BLaER1 treated with 17β-estradiol and CSF1 and Interleukin-3, amounts not matched to agents 10 nM and 100 nM (cell line): ENCODE data around the gene HSCB.

Experiments used
- H3K27ac ChIP-seq, 11 experiments: shearing (Covaris generic); formaldehyde crosslinking; 2 replicates each; pipeline ENCODE4 v1.8.1; 2022
- H3K27me3 ChIP-seq, 11 experiments: shearing (Covaris generic); formaldehyde crosslinking; 2 replicates each; pipeline ENCODE4 v1.8.1; 2022
- H3K36me3 ChIP-seq, 11 experiments: shearing (Covaris generic); formaldehyde crosslinking; 2 replicates each; pipeline ENCODE4 v1.8.1; 2022
- H3K4me1 ChIP-seq, 10 experiments: shearing (Covaris generic); formaldehyde crosslinking; 2 replicates each; pipeline ENCODE4 v1.8.1; 2022
- H3K4me2 ChIP-seq, 11 experiments: shearing (Covaris generic); formaldehyde crosslinking; 2 replicates each; pipeline ENCODE4 v1.8.1; 2022
- H3K4me3 ChIP-seq, 10 experiments: shearing (Covaris generic); formaldehyde crosslinking; 2 replicates each; pipeline ENCODE4 v1.8.1; 2022
- H3K9ac ChIP-seq, 11 experiments: shearing (Covaris generic); formaldehyde crosslinking; 2 replicates each; pipeline ENCODE4 v1.8.1; 2022
- H3K9me3 ChIP-seq, 11 experiments: shearing (Covaris generic); formaldehyde crosslinking; replicated peaks in 1 of 11; 2 replicates each; pipeline ENCODE4 v1.8.1; 2022
- H4K20me1 ChIP-seq, 11 experiments: shearing (Covaris generic); formaldehyde crosslinking; 2 replicates each; pipeline ENCODE4 v1.8.1; 2022
- Cebpa-rat ChIP-seq, 11 experiments: shearing (Covaris generic); IDR thresholded peaks; 2 replicates each; pipeline ENCODE4 v1.8.1; 2022

HSCB gene

DNA sequence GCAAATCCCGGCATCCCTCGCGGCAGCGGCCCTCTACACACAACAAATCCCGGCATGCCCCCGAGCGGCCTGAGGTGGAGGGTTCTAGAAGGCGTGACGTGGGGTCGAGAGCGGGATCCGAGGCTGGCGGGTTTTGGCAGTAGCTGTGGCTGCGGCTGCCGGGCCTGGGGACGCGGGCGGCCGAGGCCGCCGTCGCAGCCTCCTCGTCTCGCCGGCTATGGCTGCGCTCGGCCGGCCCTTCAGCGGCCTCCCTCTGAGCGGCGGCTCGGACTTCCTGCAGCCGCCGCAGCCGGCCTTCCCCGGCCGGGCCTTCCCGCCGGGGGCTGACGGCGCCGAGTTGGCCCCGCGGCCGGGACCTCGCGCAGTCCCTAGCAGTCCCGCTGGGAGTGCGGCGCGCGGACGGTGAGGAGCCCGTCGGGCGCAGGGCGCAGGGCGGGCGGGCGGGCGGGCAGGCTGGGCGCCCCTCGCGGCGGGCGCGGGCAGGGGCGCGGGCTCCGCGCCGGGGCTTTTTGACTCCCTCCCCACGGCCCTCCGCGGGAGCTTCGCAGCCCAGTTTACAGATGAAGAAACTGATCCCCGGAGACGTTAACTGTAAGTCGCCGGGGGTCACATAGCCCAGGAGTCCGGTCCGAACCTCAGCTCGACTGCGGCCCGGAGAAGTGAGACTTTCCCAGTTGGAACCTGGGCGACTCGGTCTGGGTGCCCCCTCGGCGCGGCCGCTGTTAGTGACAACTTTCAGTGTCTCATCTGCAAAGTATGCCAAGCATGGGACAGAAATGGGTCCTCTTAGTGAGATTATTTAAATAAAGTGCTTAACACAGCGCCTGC lies 31.0 kb downstream of the HSCB start, which contains the start of gene CCDC117:
TSS of gene CCDC117 (plus strand) at position 63 of the 828 bp plus-strand sequence. CDS start at position 218, 155 bp downstream.
- H4K20me1 ChIP-seq: peaks cover 0 to 41% (median 35%) of the 10 kb centered on the region in 11 experiments; a peak in 17 of 22 replicates
- peaks cover 35 to 39% (median 38%) of the 10 kb centered on the region in 11 experiments for H3K36me3 ChIP-seq
- H3K9ac ChIP-seq: peak within 1 kb of the TSS; percentile 92 to 99 (median 98)
- H3K4me2 ChIP-seq: peak within 1 kb of the TSS; percentile 56 to 86 (median 80)
- H3K27ac ChIP-seq: peak within 1 kb of the TSS; percentile 93 to 99 (median 97)
- peak within 1 kb of the TSS; percentile 72 to 96 (median 84) for H3K4me3 ChIP-seq
- no peak for TF ChIP-seq Cebpa-rat (IDR thresholded peaks at IDR 0.05)
- peaks cover 18 to 38% (median 22%) of the 10 kb centered on the region in 10 experiments for H3K4me1 ChIP-seq
- H3K9me3 ChIP-seq: peaks cover 8 to 14% (median 10%) of the 10 kb centered on the region in 11 experiments; a peak in 18 of 22 replicates
- no peaks in the 10 kb centered on the region for H3K27me3 ChIP-seq

- peak overlapping the region; percentile 56 to 86 (median 80) for H3K4me2 ChIP-seq
- peaks cover 18 to 43% (median 23%) of the 10 kb centered on the region in 10 experiments for H3K4me1 ChIP-seq
- peaks cover 0 to 47% (median 41%) of the 10 kb centered on the region in 11 experiments; a peak in 18 of 22 replicates for H4K20me1 ChIP-seq
- no peaks in the 10 kb centered on the region for H3K27me3 ChIP-seq
- peak overlapping the region; percentile 93 to 99 (median 97); a peak in 21 of 22 replicates for H3K27ac ChIP-seq
- H3K9me3 ChIP-seq: peaks cover 8 to 14% (median 10%) of the 10 kb centered on the region in 11 experiments; a peak in 18 of 22 replicates
- peaks cover 41 to 46% (median 43%) of the 10 kb centered on the region in 11 experiments for H3K36me3 ChIP-seq
- TF ChIP-seq Cebpa-rat (IDR thresholded peaks at IDR 0.05): no peak
- peak overlapping the region; percentile 72 to 96 (median 84) for H3K4me3 ChIP-seq
- H3K9ac ChIP-seq: peak overlapping the region; percentile 92 to 99 (median 98)
Measured at GRCh38 chr22:28773461-28773867, 31.6 kb downstream of the HSCB start.

DNA sequence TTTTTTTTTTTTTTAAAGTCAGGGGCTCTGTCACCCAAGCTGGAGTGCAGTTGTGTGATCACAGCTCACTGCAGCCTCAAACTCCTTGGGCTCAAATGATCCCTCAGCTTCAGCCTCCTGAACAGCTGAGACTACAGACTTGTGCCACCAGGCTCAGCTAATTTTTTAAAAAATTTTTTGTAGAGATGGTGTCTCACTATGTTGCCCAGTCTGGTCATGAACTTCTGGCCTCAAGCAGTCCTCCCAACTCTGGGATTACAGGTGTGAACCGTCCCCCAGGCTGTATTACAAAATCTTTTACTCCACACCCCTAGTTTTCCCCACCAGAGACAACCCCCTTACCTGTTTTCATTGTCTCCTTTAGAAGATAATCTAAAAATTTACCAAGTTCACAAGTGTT lies 32.5 kb downstream of the HSCB start:
- Histone ChIP-seq H4K20me1 (peaks cover 4 to 56% (median 50%) of the 10 kb centered on the region in 11 experiments; a peak in 18 of 22 replicates), H3K27me3 (no peaks in the 10 kb centered on the region), H3K4me2 (peak overlapping the region; percentile 56 to 86 (median 80)), H3K9me3 (peaks cover 0 to 5% (median 2%) of the 10 kb centered on the region in 11 experiments; a peak in 15 of 22 replicates), H3K4me3 (peak overlapping the region; percentile 72 to 96 (median 84); a peak in 16 of 20 replicates), H3K4me1 (peaks cover 18 to 48% (median 26%) of the 10 kb centered on the region in 10 experiments), H3K36me3 (peaks cover 49 to 55% (median 52%) of the 10 kb centered on the region in 11 experiments), H3K9ac (peak overlapping the region; percentile 92 to 99 (median 98); a peak in 19 of 22 replicates), H3K27ac (peak overlapping the region in 9 of 11 experiments; percentile 96 to 99 (median 97); a peak in 13 of 22 replicates)
- TF ChIP-seq Cebpa-rat (IDR thresholded peaks at IDR 0.05): no peak

- H3K27me3 ChIP-seq: no peaks in the 10 kb centered on the region
- no peaks in the 10 kb centered on the region for H3K9me3 ChIP-seq
- peaks cover 93 to 100% (median 98%) of the 10 kb centered on the region in 11 experiments for H3K36me3 ChIP-seq
- H3K27ac ChIP-seq: no peak overlapping the region
- no peak overlapping the region for H3K4me3 ChIP-seq
- no peak for TF ChIP-seq Cebpa-rat (IDR thresholded peaks at IDR 0.05)
- peaks cover 4 to 37% (median 17%) of the 10 kb centered on the region in 10 experiments for H3K4me1 ChIP-seq
- H3K4me2 ChIP-seq: no peak overlapping the region
- H3K9ac ChIP-seq: no peak overlapping the region
- peaks cover 10 to 97% (median 76%) of the 10 kb centered on the region in 11 experiments; a peak in 19 of 22 replicates for H4K20me1 ChIP-seq
Measured at GRCh38 chr22:28779833-28780232, 38.0 kb downstream of the HSCB start.

GRCh38 chr22:28780296-28780695 lies 38.5 kb downstream of the HSCB start:
- peaks cover 10 to 98% (median 74%) of the 10 kb centered on the region in 11 experiments; a peak in 19 of 22 replicates for H4K20me1 ChIP-seq
- H3K4me3 ChIP-seq: no peak overlapping the region
- H3K4me2 ChIP-seq: no peak overlapping the region
- no peak overlapping the region for H3K9ac ChIP-seq
- no peaks in the 10 kb centered on the region for H3K27me3 ChIP-seq
- H3K36me3 ChIP-seq: peaks cover 93 to 100% (median 98%) of the 10 kb centered on the region in 11 experiments
- no peak for TF ChIP-seq Cebpa-rat (IDR thresholded peaks at IDR 0.05)
- peaks cover 0 to 32% (median 13%) of the 10 kb centered on the region in 10 experiments; a peak in 15 of 20 replicates for H3K4me1 ChIP-seq
- no peaks in the 10 kb centered on the region for H3K9me3 ChIP-seq
- no peak overlapping the region for H3K27ac ChIP-seq

DNA sequence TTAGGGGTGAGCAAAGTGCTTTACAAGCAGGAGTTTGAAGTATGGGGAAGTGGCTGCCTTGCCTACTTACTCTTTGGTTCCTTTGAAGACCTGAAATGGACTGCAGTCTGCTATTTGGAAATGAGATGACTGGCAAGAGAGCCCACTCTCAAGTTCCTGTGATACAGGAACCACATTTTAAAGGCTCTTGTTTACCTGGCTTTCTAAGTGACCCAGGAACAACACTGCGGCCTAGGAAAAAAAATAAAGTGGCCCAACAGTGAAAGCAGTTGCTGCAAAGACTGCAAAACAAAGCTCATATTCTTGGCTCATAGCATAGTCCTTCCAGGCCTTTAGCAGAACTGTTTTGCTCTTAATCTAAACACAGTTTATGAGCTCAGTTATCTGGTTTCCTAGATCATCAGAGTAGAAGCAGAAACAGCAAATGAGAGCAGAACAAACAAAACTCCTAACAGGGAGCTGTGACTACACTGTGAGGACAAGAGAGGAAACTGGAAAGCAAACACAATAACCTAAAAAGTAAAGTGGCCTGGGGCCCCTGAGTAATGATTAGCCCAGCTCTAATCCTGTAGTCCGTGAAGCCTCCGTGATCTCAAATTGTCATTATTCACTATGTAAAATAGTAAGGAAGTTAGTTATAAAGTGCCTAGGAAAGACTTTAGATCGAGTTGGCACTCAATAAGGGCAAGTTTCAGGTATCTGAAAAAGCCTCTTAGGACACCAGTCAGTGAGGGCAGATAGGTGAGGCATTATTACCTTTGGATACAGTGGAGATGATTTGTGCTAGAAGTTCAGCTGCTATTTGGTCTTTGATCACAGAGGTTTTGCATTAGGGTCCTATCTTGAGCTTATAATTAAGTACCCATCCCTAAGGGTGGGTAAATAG lies 42.2 kb downstream of the HSCB start:
- H3K27ac ChIP-seq: no peak overlapping the region; a peak in 1 of 22 replicates
- H3K27me3 ChIP-seq: no peaks in the 10 kb centered on the region
- H3K9me3 ChIP-seq: no peaks in the 10 kb centered on the region
- TF ChIP-seq Cebpa-rat (IDR thresholded peaks at IDR 0.05): no peak
- H3K9ac ChIP-seq: peak overlapping the region in 2 of 11 experiments; percentile 3 to 24; a peak in 1 of 22 replicates
- peaks cover 9 to 21% (median 18%) of the 10 kb centered on the region in 10 experiments for H3K4me1 ChIP-seq
- peaks cover 90 to 100% (median 94%) of the 10 kb centered on the region in 11 experiments for H3K36me3 ChIP-seq
- H3K4me2 ChIP-seq: no peak overlapping the region
- H4K20me1 ChIP-seq: peaks cover 9 to 76% (median 50%) of the 10 kb centered on the region in 11 experiments; a peak in 20 of 22 replicates
- no peak overlapping the region for H3K4me3 ChIP-seq

DNA sequence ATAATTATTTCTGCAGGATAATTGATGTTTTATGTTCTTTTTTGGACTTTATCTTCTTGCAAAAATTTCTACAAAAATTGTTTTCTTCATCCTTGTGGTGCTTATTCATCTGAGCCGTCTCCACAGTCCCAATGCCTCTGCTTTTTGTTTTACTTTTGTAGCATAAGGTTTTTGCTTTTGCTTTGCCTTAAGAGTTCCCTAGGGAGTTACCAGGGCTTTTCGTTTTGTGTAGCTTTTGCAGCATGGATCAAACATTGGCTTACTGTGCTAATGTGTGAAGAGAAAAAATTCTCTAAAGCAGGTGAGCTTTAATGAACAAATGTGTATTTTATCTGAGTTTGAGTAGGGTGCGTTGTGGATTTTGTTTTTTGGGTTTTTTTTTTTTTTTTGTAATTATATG lies 46.8 kb downstream of the HSCB start:
- peaks cover 4 to 64% (median 45%) of the 10 kb centered on the region in 11 experiments; a peak in 18 of 22 replicates for H4K20me1 ChIP-seq
- H3K4me3 ChIP-seq: no peak overlapping the region
- H3K9me3 ChIP-seq: no peaks in the 10 kb centered on the region
- peak overlapping the region in 5 of 11 experiments; percentile 1 to 24 (median 11); a peak in 1 of 22 replicates for H3K9ac ChIP-seq
- H3K4me2 ChIP-seq: peak overlapping the region in 8 of 11 experiments; percentile 1 to 76 (median 42); a peak in 13 of 22 replicates
- TF ChIP-seq Cebpa-rat (IDR thresholded peaks at IDR 0.05): no peak
- peak overlapping the region in 1 of 11 experiments; percentile 30; a peak in 3 of 22 replicates for H3K27ac ChIP-seq
- H3K36me3 ChIP-seq: peaks cover 51 to 77% (median 61%) of the 10 kb centered on the region in 11 experiments
- H3K4me1 ChIP-seq: peaks cover 39 to 66% (median 62%) of the 10 kb centered on the region in 10 experiments
- H3K27me3 ChIP-seq: no peaks in the 10 kb centered on the region

DNA sequence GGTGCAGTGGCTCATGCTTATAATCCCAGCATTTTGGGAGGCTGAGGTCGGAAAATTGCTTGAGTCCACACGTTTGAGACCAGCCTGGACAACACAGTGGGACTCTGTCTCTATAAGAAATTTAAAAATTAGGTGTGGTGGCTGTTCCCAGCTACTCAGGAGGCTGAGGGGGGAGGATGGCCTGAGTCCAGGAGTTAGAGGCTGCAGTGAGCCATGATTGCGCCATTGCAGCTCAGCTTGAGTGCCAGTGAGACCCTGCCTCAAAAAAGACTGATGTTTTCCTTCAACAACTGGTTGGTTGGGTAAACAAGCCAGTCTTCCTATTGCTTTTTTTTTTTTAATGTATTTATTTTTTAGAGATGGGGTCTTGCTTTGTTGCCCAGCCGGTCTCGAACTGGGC lies 49.3 kb downstream of the HSCB start:
- Histone ChIP-seq H4K20me1 (peaks cover 29 to 76% (median 65%) of the 10 kb centered on the region in 11 experiments), H3K9ac (peak overlapping the region in 8 of 11 experiments; percentile 14 to 72 (median 44); a peak in 14 of 22 replicates), H3K4me3 (no peak overlapping the region), H3K27me3 (no peaks in the 10 kb centered on the region), H3K36me3 (peaks cover 50 to 77% (median 60%) of the 10 kb centered on the region in 11 experiments), H3K4me1 (peaks cover 59 to 91% (median 88%) of the 10 kb centered on the region in 10 experiments), H3K4me2 (peak overlapping the region; percentile 49 to 97 (median 83); a peak in 19 of 22 replicates), H3K27ac (peak overlapping the region in 10 of 11 experiments; percentile 1 to 100 (median 69); a peak in 18 of 22 replicates), H3K9me3 (no peaks in the 10 kb centered on the region)
- peak in 1 of 11 experiments; percentile 30; a peak in 1 of 22 replicates for TF ChIP-seq Cebpa-rat (IDR thresholded peaks at IDR 0.05)
